Erythroblast (primary cell): ENCODE results near the gene ETV7.

Source experiments
- GATA1 ChIP-seq: IDR thresholded peaks from 2 replicates; pipeline ENCODE4 v1.6.1; 2011; ENCODE audit warnings: low read depth, mild to moderate bottlenecking, control low read depth, low read length, moderate library complexity
- POLR2A ChIP-seq: IDR thresholded peaks from 2 replicates; pipeline ENCODE4 v1.6.1; 2011; ENCODE audit warnings: mild to moderate bottlenecking, low read length

- TF ChIP-seq POLR2A: no peak
- no peak for TF ChIP-seq GATA1
Measured at GRCh38 chr6:36382976-36383375, 4.5 kb downstream of the ETV7 start.
